Osteocyte (in vitro differentiated cells): Measurements from ENCODE around the gene ACR. TPM values are rescaled to one million over a fixed set of nuclear protein-coding genes. Genes with fewer than 3 reads are reported as not detected.

Source experiments
- DNase-seq: peaks from one replicate; pipeline ENCODE4 v3.0.0; 2021; ENCODE audit warnings: mixed read lengths; ENCODE audit not compliant: unreplicated experiment; ENCODE audit errors: extremely low spot score
- H3K27ac Mint-ChIP-seq: one replicate; pipeline ENCODE4 v1.8.0; 2021; ENCODE audit warnings: mild to moderate bottlenecking, mixed read lengths; ENCODE audit not compliant: unreplicated experiment
- H3K27me3 Mint-ChIP-seq: one replicate; pipeline ENCODE4 v1.8.0; 2021; ENCODE audit warnings: mixed read lengths; ENCODE audit not compliant: unreplicated experiment
- H3K36me3 Mint-ChIP-seq: one replicate; pipeline ENCODE4 v1.8.0; 2021; ENCODE audit warnings: mixed read lengths; ENCODE audit not compliant: unreplicated experiment
- H3K4me1 Mint-ChIP-seq: one replicate; pipeline ENCODE4 v1.8.0; 2021; ENCODE audit warnings: mixed read lengths; ENCODE audit not compliant: unreplicated experiment
- H3K4me3 Mint-ChIP-seq: one replicate; pipeline ENCODE4 v1.8.0; 2021; ENCODE audit warnings: mild to moderate bottlenecking, moderate library complexity, mixed read lengths; ENCODE audit not compliant: unreplicated experiment
- H3K9me3 Mint-ChIP-seq: one replicate; pipeline ENCODE4 v1.8.0; 2021; ENCODE audit warnings: mixed read lengths; ENCODE audit not compliant: unreplicated experiment
- total RNA-seq: library from RNA; stranded (reverse); gene quantifications from 2 replicates; pipeline ENCODE4 v1.2.1, GENCODE V29; 2021
- TF ChIP-seq, protein P1 (sequence below): fragments of 200-600 bp; sonication (generic); IDR thresholded peaks from 2 replicates; pipeline ENCODE4 v1.5.0; 2021; ENCODE audit warnings: antibody characterized with exemption, mild to moderate bottlenecking, moderate library complexity

The ACR gene
- total RNA-seq, 1 donor from 2014 or later = not detected

DNA sequence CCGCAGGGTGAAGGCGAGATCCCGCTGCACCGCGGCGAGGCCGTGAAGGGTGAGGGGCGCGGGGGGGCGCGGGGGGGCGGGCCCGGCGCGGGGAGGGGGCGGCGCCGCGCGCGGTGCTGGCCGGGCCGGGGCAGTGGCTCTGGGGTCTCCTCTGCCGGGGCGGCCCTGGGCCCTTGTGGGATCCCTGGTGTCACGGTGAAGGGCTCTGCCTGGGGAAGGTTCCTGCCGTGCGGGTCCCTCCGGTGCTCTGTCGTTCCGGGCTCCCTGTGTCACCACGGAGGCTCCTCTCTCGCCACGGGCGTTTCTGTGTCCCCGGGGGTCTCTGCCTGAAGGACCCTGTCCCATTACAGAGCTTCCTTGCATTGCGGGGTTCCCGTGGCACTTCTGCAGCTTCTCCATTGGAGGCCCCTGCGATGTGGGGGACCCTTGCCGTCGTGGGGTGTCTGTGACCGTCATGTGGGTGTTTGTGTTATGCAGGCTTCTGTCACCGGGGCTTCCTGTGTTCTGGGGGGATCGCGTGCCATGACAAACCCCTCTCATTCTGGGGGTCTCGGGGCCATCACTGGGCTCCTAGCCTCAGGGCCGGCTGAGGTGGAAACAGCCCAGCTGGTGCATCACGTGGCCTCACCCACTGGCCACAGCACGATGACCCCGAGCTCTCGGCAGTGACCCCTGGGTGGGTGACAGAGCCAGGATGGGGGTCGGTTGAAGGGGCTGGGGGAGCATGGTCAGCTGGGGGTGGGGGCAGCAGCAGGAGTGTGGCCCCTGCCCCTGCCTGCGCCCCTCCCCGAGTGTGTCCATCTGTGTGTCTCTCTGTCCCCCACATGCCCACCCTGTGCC, 40.1 kb upstream of the ACR start:
- H3K36me3 Mint-ChIP-seq = no peaks in the 10 kb centered on the region
- no peak overlapping the region for H3K27ac Mint-ChIP-seq
- peak overlapping the region; percentile 72 for H3K4me3 Mint-ChIP-seq
- H3K4me1 Mint-ChIP-seq = peaks cover 15% of the 10 kb centered on the region
- no peak for DNase-seq
- no peaks in the 10 kb centered on the region for H3K9me3 Mint-ChIP-seq
- TF ChIP-seq, protein P1, sequence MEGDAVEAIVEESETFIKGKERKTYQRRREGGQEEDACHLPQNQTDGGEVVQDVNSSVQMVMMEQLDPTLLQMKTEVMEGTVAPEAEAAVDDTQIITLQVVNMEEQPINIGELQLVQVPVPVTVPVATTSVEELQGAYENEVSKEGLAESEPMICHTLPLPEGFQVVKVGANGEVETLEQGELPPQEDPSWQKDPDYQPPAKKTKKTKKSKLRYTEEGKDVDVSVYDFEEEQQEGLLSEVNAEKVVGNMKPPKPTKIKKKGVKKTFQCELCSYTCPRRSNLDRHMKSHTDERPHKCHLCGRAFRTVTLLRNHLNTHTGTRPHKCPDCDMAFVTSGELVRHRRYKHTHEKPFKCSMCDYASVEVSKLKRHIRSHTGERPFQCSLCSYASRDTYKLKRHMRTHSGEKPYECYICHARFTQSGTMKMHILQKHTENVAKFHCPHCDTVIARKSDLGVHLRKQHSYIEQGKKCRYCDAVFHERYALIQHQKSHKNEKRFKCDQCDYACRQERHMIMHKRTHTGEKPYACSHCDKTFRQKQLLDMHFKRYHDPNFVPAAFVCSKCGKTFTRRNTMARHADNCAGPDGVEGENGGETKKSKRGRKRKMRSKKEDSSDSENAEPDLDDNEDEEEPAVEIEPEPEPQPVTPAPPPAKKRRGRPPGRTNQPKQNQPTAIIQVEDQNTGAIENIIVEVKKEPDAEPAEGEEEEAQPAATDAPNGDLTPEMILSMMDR = no peak
- H3K27me3 Mint-ChIP-seq = peaks cover 5% of the 10 kb centered on the region

DNA sequence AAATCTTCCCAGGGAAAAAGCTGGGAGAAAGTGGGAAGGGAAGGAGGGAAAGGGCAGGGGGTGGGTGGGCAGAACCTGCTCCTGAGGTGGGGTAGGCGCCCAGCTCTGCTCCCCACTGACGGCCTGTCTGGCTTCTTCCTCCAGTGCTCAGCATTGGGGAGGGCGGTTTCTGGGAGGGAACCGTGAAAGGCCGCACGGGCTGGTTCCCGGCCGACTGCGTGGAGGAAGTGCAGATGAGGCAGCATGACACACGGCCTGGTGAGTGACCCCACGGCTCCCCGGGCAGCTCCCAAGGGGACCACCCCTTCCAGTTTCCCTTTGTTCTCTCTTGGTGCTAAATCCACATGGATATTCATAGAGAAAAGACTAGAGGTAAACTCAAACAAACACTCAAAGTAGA, 39.5 kb upstream of the ACR start:
- Mint-ChIP-seq H3K9me3 (no peaks in the 10 kb centered on the region), H3K4me1 (peaks cover 15% of the 10 kb centered on the region), H3K27ac (no peak overlapping the region), H3K27me3 (peaks cover 3% of the 10 kb centered on the region), H3K4me3 (peak overlapping the region; percentile 64), H3K36me3 (no peaks in the 10 kb centered on the region)
- TF ChIP-seq, protein P1 = no peak
- no peak for DNase-seq

DNA sequence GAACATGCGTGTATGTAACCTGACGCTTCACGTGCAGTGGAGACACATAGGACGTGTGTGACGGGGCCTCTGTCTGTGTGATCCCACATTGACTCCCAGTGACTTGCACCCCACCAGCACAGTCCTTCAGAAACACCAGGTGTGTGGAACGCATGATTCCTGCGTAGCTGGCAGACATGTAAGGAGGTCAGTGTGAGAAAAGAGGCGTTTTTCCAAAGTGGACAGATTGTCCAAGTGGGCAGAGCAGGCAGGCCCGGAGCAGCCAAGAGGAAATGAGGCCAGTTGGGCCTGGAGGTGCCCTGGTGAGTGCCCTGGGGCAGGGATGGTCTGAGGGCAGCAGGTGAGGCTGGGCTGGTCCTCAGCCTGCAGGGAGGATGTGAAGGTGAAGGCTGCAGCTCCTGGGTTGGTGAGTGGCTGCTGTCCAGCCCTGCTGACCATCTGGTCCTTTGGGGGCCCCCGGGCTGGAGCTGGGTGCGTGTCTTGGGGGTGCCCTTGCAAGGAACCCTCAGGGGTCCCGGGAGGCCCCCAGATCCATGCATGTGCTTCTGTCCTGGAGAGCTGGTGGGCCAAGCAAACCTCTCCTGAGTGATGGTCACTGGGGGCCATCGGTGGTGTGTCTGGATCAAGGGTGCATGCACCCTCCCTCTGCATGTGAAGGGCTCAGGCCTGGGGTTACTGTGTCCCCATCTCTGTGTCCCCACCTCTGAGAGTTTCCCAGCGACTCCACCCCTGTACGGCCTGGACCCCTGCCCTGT, 38.8 kb upstream of the ACR start:
- Mint-ChIP-seq H3K4me3 (peak overlapping the region; percentile 64), H3K4me1 (peaks cover 15% of the 10 kb centered on the region), H3K36me3 (no peaks in the 10 kb centered on the region), H3K27ac (no peak overlapping the region), H3K27me3 (no peaks in the 10 kb centered on the region), H3K9me3 (no peaks in the 10 kb centered on the region)
- no peak for DNase-seq
- TF ChIP-seq, protein P1 = no peak

DNA sequence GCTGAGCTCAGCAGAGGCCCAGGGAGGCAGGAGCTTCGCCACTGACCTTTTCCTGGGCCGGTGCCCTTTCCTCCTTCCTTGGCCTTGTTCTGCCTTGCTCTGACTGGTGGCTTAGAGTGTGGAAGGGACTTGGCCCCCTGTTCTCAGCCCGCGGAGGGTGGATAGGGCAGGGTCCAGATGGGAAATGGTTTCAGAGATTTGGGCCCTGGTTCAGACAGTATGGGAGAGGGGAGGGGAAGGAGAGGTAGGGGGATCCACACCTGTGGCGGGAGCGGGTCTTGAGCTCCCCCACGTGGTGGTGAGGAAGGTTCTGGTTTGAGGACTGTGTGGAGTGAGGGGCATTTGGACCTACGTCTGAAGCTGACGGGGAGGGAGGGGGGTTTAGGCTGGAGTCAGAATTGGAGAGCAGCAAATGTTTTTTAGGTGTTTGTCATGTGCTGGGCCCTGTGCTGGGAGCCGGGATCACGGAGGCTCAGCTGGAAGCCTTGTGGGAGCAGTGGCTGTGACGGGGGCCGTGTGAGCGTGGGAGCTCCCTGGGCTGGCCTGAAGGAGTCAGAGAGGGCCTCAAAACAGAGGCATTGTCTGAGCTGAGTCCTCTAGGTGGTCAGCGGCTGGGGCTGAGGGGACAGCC, 38.1 kb upstream of the ACR start:
- DNase-seq = no peak
- Mint-ChIP-seq H3K4me3 (no peak overlapping the region), H3K36me3 (no peaks in the 10 kb centered on the region), H3K27ac (no peak overlapping the region), H3K27me3 (no peaks in the 10 kb centered on the region), H3K9me3 (no peaks in the 10 kb centered on the region), H3K4me1 (peaks cover 15% of the 10 kb centered on the region)
- TF ChIP-seq, protein P1 = peak; percentile 29
